SK-N-MC (cell line): ENCODE measurements around the gene F11R.

Experiments used
- EZH2 ChIP-seq: fragments of 200-600 bp; sonication (generic); IDR thresholded peaks from one replicate; pipeline ENCODE4 v1.6.1; 2017; ENCODE audit warnings: antibody characterized with exemption
- POLR2AphosphoS5 ChIP-seq: IDR thresholded peaks from 2 replicates; pipeline ENCODE4 v1.6.1; 2012; ENCODE audit warnings: mild to moderate bottlenecking, low read depth, low read length, borderline replicate concordance

GRCh38 chr1:160979286-160979685 lies 41.7 kb downstream of the F11R start:
- TF ChIP-seq POLR2AphosphoS5, result no peak
- no peak for TF ChIP-seq EZH2
